Fibroblast of the aortic adventitia (primary cell): ENCODE data around the gene AK6. TPM values are rescaled to one million over a fixed set of nuclear protein-coding genes. Genes with fewer than 3 reads are reported as not detected.
"Not testable (repeated sequence)": the region's sequence is repeated elsewhere in the genome, so short reads cannot be mapped to it uniquely, and the experiment has no call there.

Experiments used
- DNase-seq: peaks from one replicate; pipeline ENCODE4 v3.0.0-alpha.2; 2010; ENCODE audit warnings: low read depth
- H3K4me3 ChIP-seq: 2 replicates; pipeline ENCODE4 v1.5.1; 2011; ENCODE audit warnings: low read depth, mild to moderate bottlenecking, control low read depth, low read length, moderate library complexity
- CTCF ChIP-seq: IDR thresholded peaks from 2 replicates; pipeline ENCODE4 v1.5.1; 2011; ENCODE audit warnings: mild to moderate bottlenecking, low read length, control low read depth, inconsistent platforms; ENCODE audit not compliant: insufficient read depth
- total RNA-seq: library from RNA; depleted of rRNA; stranded (reverse); fragments of >200 nt; gene quantifications from 2 replicates; pipeline ENCODE4 v1.2.3, GENCODE V29; 2012; ENCODE audit warnings: low replicate concordance

The AK6 gene
- total RNA-seq, 1 donor: 55.2 TPM

- no peak overlapping the region for H3K4me3 ChIP-seq
- DNase-seq: no peak
- TF ChIP-seq CTCF: no peak
Observed at GRCh38 chr5:69404659-69405330, 35.5 kb upstream of the AK6 start.

DNA sequence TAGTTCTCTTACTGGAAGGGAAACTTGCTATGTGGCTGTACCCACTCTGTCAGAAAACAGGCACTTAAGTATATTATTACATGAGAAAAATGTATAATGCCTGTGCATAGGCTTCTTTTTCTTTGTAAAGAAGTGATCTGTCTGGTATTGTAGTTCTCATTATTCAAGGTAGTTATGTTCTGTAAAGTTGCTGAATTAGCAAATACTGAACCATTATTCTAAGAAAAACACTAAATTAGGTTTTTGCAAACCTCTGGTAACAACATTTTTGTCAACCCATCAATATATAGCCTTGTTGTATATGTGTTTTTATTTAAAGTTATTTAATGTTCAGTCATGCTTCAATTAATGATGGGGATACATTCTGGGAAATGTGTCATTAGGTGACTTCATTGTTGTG is 9.1 kb upstream of the AK6 start:
- H3K4me3 ChIP-seq: no peak overlapping the region
- no peak for DNase-seq
- no peak for TF ChIP-seq CTCF

DNA sequence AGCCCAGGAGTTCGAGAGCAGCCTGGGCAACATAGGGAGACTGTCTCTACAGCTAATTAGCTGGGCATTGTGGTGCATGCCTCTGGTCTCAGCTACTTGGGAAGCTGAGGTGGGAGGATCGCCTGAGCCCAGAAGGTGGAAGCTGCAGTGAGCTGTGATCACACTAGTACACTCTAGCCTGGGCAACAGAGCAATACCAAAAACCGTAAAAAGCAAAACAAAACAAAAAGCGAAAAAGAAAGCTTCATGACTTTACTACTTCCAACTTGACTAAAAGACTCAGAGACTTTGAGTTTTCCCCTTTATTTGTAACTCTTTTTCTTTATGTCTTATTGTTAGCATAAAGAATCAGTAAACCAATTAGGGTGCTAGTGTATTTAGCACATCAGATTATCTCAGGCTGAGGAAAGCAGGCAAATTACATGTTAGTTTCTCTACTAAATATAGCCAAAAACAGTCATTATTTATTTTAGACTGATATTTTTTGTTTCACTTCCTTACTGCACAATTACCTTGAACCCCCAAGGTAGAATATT is 5.7 kb upstream of the AK6 start:
- DNase-seq: no peak
- no peak overlapping the region for H3K4me3 ChIP-seq
- TF ChIP-seq CTCF: no peak

GRCh38 chr5:69372394-69372793 is 3.1 kb upstream of the AK6 start:
- no peak for TF ChIP-seq CTCF
- no peak overlapping the region for H3K4me3 ChIP-seq

GRCh38 chr5:69370335-69370734 is 1.0 kb upstream of the AK6 start:
- H3K4me3 ChIP-seq: peak overlapping the region; percentile 94
- DNase-seq: not testable (repeated sequence)

More at GRCh38 chr5:69372394-69372793, 3.1 kb upstream of the AK6 start:
- DNase-seq: no peak

- peak overlapping the region; percentile 94 for H3K4me3 ChIP-seq
- TF ChIP-seq CTCF: no peak
- DNase-seq: peak; percentile 61
Observed at GRCh38 chr5:69368458-69369339, 621 bp downstream of the AK6 start.

GRCh38 chr5:69367697-69368279 is 1.5 kb downstream of the AK6 start:
- TF ChIP-seq CTCF: no peak
- peak overlapping the region; percentile 94 for H3K4me3 ChIP-seq
- DNase-seq: no peak
